Natural killer cell (primary cell): ENCODE data around the gene HEATR5B. TPM values are rescaled to one million over a fixed set of nuclear protein-coding genes. Genes with fewer than 3 reads are reported as not detected.
A peak's percentile ranks its signal among the peaks of the same experiment; 100 is the strongest.

Source experiments
- ATAC-seq, 3 donors: fragments of 150-1000 bp in 2 of 3; fragments of 200-7000 bp in 1 of 3; cut with Tn5 transposase; 1 replicate in 1 of 3; 2 replicates in 2 of 3; pipeline ENCODE4 v1.10.0; 2021; ENCODE audit warnings: mild to moderate bottlenecking in 2 of 3, moderate library complexity in 2 of 3
- DNase-seq, 2 donors: peaks; one replicate each; pipeline versions ENCODE4 v3.0.0 to v3.0.0-alpha.2; 2013 to 2021; ENCODE audit warnings: mixed read lengths in 1 of 2
- H3K27ac ChIP-seq: one replicate; pipeline ENCODE4 v1.5.1; 2013; ENCODE audit warnings: mild to moderate bottlenecking, low read length
- H3K27me3 ChIP-seq: one replicate; pipeline ENCODE4 v1.6.1; 2013; ENCODE audit warnings: low read length; ENCODE audit not compliant: control insufficient read depth, insufficient read depth
- H3K36me3 ChIP-seq: one replicate; pipeline ENCODE4 v1.6.1; 2013; ENCODE audit warnings: low read length; ENCODE audit not compliant: control insufficient read depth, insufficient read depth
- H3K4me1 ChIP-seq: one replicate; pipeline ENCODE4 v1.6.1; 2013; ENCODE audit warnings: low read length; ENCODE audit not compliant: control insufficient read depth, insufficient read depth
- H3K4me3 ChIP-seq: one replicate; pipeline ENCODE4 v1.5.1; 2013; ENCODE audit warnings: low read length
- H3K9me3 ChIP-seq: one replicate; pipeline ENCODE4 v1.6.1; 2013; ENCODE audit warnings: low read length; ENCODE audit not compliant: control insufficient read depth, insufficient read depth
- H3K27ac Mint-ChIP-seq, 2 donors: one replicate each; pipeline ENCODE4 v1.8.0; 2022; ENCODE audit warnings: mild to moderate bottlenecking in 2 of 2, mixed read lengths in 2 of 2, moderate library complexity in 1 of 2
- H3K27me3 Mint-ChIP-seq, 2 donors: one replicate each; pipeline ENCODE4 v1.8.0; 2022; ENCODE audit warnings: low read depth in 2 of 2, mixed read lengths in 2 of 2
- H3K36me3 Mint-ChIP-seq: one replicate; pipeline ENCODE4 v1.8.0; 2022; ENCODE audit warnings: mixed read lengths
- H3K4me1 Mint-ChIP-seq, 2 donors: one replicate each; pipeline ENCODE4 v1.8.0; 2022; ENCODE audit warnings: mixed read lengths in 2 of 2
- H3K4me3 Mint-ChIP-seq: one replicate; pipeline ENCODE4 v1.8.0; 2022; ENCODE audit warnings: mild to moderate bottlenecking, moderate library complexity, mixed read lengths
- H3K9me3 Mint-ChIP-seq, 2 donors: one replicate each; pipeline ENCODE4 v1.8.0; 2022; ENCODE audit warnings: mixed read lengths in 2 of 2
- CTCF ChIP-seq: fragments of 200-600 bp; IDR thresholded peaks from one replicate; pipeline ENCODE4 v1.8.0; 2022; ENCODE audit warnings: antibody characterized with exemption
- WGBS: methylation state at CpG from one replicate; pipeline ENCODE4 v1.1.7; 2013; ENCODE audit warnings: missing lambda C conversion rate; ENCODE audit not compliant: insufficient coverage; 5-methylcytosine and 5-hydroxymethylcytosine counted together
- intact Hi-C: fragments of 100-400 bp; cut with micrococcal nuclease; formaldehyde crosslinking; loops from one replicate; pipeline ENCODE4 v1.14.2; 2022
- total RNA-seq, 4 donors: library from RNA; stranded (reverse); fragments of 120-200 nt in 1 of 4; gene quantifications; one replicate each; pipeline versions ENCODE4 v1.2.3 to v1.2.4, GENCODE V29; 2013 to 2022

HEATR5B gene
- total RNA-seq, 3 donors from 2014 or later (not counting 1 experiment from before 2014, with no cell fraction given): 31.1 to 53.9 (median 39.9) TPM

DNA sequence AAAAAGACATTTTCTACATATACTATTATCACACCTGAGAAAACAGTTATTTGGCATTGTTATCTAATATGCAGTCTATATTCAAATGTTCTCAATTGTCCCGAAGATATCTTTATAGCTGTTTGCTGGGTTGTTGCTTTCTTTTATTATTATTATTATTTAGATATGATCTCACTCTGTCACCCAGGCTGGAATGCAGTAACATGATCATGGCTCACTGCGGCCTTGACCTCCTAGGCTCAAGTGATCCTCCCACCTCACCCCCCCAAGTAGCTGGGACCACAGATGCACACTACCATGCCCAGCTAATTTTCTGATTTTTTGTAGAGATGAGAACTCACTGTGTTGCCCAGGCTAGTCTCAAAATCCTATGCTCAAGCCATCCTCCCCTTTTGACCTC lies 20.0 kb upstream of the HEATR5B start:
- Histone ChIP-seq H3K4me3 (no peak overlapping the region), H3K36me3 (peaks cover 57% of the 10 kb centered on the region), H3K27me3 (no peaks in the 10 kb centered on the region), H3K9me3 (no peaks in the 10 kb centered on the region), H3K4me1 (no peaks in the 10 kb centered on the region), H3K27ac (no peak overlapping the region)
- no peak overlapping the region for H3K4me3 Mint-ChIP-seq
- no peaks in the 10 kb centered on the region for H3K9me3 Mint-ChIP-seq
- intact Hi-C loops: no loop called here
- peaks cover 0 to 4% of the 10 kb centered on the region in 2 donors for H3K4me1 Mint-ChIP-seq
- no peak for TF ChIP-seq CTCF
- no peaks in the 10 kb centered on the region for H3K27me3 Mint-ChIP-seq
- 100% methylated on average over 1 of the region's 2 CpGs for WGBS
- H3K27ac Mint-ChIP-seq: no peak overlapping the region
- H3K36me3 Mint-ChIP-seq: peaks cover 29% of the 10 kb centered on the region
- no peak for DNase-seq
- ATAC-seq: no peak

DNA sequence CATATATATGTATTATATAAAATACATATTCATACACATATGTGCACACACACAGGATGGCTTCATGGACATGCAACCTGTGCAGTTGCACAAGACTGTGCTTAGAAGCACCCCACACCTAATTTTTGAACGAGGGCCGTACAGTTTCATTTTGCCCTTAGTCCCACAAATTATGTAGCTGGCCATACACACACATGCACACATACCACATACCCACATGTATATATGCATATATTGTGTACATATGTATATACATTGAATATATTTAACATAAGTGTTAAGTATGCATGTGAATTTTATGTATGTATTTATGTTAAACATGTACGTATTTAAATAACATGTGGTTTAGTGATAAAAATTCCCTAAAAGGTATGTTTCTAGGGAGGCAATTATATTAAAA lies 18.4 kb upstream of the HEATR5B start:
- no peak for DNase-seq
- Histone ChIP-seq H3K4me3 (no peak overlapping the region), H3K9me3 (no peaks in the 10 kb centered on the region), H3K36me3 (peaks cover 54% of the 10 kb centered on the region), H3K27ac (no peak overlapping the region), H3K27me3 (no peaks in the 10 kb centered on the region), H3K4me1 (no peaks in the 10 kb centered on the region)
- Mint-ChIP-seq H3K27ac (no peak overlapping the region), H3K27me3 (no peaks in the 10 kb centered on the region), H3K4me3 (no peak overlapping the region), H3K9me3 (no peaks in the 10 kb centered on the region), H3K4me1 (peaks cover 0 to 4% of the 10 kb centered on the region in 2 donors), H3K36me3 (peaks cover 29% of the 10 kb centered on the region)
- ATAC-seq: no peak
- TF ChIP-seq CTCF: no peak
- WGBS: 100% methylated on average over 3 of the region's 3 CpGs
- intact Hi-C loops: no loop called here

DNA sequence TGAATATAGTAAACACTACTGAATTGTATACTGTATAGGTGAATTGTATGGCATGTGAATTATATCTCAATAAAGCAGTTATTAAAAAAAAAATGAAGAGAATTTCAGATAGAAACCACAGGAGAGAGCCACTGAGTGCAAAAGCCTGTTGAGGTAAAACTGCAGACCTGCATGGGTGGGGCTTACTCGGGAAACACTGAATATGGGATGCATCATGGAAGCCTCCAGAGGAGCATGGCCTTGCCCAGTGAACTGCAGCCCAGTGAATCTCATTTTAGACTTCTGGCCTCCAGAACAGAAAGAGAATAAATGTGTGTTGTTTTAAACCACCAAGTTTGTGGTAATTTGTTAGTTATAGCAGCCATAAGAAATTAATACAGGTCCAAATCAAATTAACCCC lies 15.9 kb upstream of the HEATR5B start:
- no peaks in the 10 kb centered on the region for H3K27me3 Mint-ChIP-seq
- intact Hi-C loops: no loop called here
- ATAC-seq (no peak), DNase-seq (no peak)
- H3K27me3 ChIP-seq: no peaks in the 10 kb centered on the region
- H3K27ac ChIP-seq: no peak overlapping the region
- H3K27ac Mint-ChIP-seq: peak overlapping the region; percentile 3 to 33
- no peak overlapping the region for H3K4me3 Mint-ChIP-seq
- H3K4me3 ChIP-seq: no peak overlapping the region
- WGBS: 93% methylated on average over 1 of the region's 1 CpG
- peaks cover 0 to 4% of the 10 kb centered on the region in 2 donors for H3K4me1 Mint-ChIP-seq
- no peak for TF ChIP-seq CTCF
- peaks cover 61% of the 10 kb centered on the region for H3K36me3 ChIP-seq
- no peaks in the 10 kb centered on the region for H3K9me3 ChIP-seq
- peaks cover 25% of the 10 kb centered on the region for H3K36me3 Mint-ChIP-seq
- H3K9me3 Mint-ChIP-seq: no peaks in the 10 kb centered on the region
- no peaks in the 10 kb centered on the region for H3K4me1 ChIP-seq

- no peak for DNase-seq
- H3K9me3 Mint-ChIP-seq: no peaks in the 10 kb centered on the region
Observed at GRCh38 chr2:37098416-37099118, 14.4 kb upstream of the HEATR5B start.

More at GRCh38 chr2:37098416-37099118, 14.4 kb upstream of the HEATR5B start:
- Histone ChIP-seq H3K4me1 (no peaks in the 10 kb centered on the region), H3K4me3 (no peak overlapping the region), H3K27ac (no peak overlapping the region), H3K27me3 (no peaks in the 10 kb centered on the region), H3K9me3 (no peaks in the 10 kb centered on the region), H3K36me3 (peaks cover 74% of the 10 kb centered on the region)
- Mint-ChIP-seq H3K27me3 (no peaks in the 10 kb centered on the region), H3K36me3 (peaks cover 25% of the 10 kb centered on the region), H3K4me1 (peaks cover 0 to 4% of the 10 kb centered on the region in 2 donors), H3K4me3 (no peak overlapping the region), H3K27ac (no peak overlapping the region)
- WGBS: 94% methylated on average over 3 of the region's 4 CpGs
- no peak for ATAC-seq
- intact Hi-C loops: no loop called here
- TF ChIP-seq CTCF: no peak
